Stomach smooth muscle (tissue), 2 donors: ENCODE results near the gene AMBRA1.

Source experiments
- H3K27ac ChIP-seq: one replicate; pipeline ENCODE4 v1.7.0; 2013; ENCODE audit warnings: mild to moderate bottlenecking, low read length, inconsistent platforms
- H3K27me3 ChIP-seq, 2 donors: one replicate each; pipeline ENCODE4 v1.7.0; 2013; ENCODE audit warnings: low read length in 2 of 2; ENCODE audit not compliant: insufficient read depth in 2 of 2, control insufficient read depth in 1 of 2
- H3K36me3 ChIP-seq, 2 donors: one replicate each; pipeline ENCODE4 v1.7.0; 2013; ENCODE audit warnings: low read length in 2 of 2; ENCODE audit not compliant: control insufficient read depth in 2 of 2, insufficient read depth in 2 of 2
- H3K4me1 ChIP-seq: one replicate; pipeline ENCODE4 v1.7.0; 2013; ENCODE audit warnings: low read length; ENCODE audit not compliant: control insufficient read depth, insufficient read depth
- H3K4me3 ChIP-seq, 2 donors: one replicate each; pipeline ENCODE4 v1.7.0; 2013; ENCODE audit warnings: low read length in 2 of 2
- H3K9ac ChIP-seq, 2 donors: one replicate each; pipeline ENCODE4 v1.7.0; 2013; ENCODE audit warnings: low read length in 2 of 2, mild to moderate bottlenecking in 1 of 2
- H3K9me3 ChIP-seq, 2 donors: one replicate each; pipeline ENCODE4 v1.7.0; 2013; ENCODE audit warnings: low read length in 2 of 2; ENCODE audit not compliant: control insufficient read depth in 2 of 2
- donor health status: healthy.
- donor health status: Pancreatic carcinoma.

AMBRA1 gene

GRCh38 chr11:46485856-46486443, 107.9 kb downstream of the AMBRA1 start:
- Histone ChIP-seq H3K9ac (no peak overlapping the region), H3K36me3 (peaks cover 0 to 3% of the 10 kb centered on the region in 2 donors), H3K4me3 (no peak overlapping the region), H3K4me1 (no peaks in the 10 kb centered on the region), H3K9me3 (no peaks in the 10 kb centered on the region), H3K27me3 (no peaks in the 10 kb centered on the region), H3K27ac (no peak overlapping the region)

GRCh38 chr11:46484101-46484500, 109.7 kb downstream of the AMBRA1 start:
- H3K4me3 ChIP-seq, result no peak overlapping the region
- no peak overlapping the region for H3K9ac ChIP-seq
- H3K36me3 ChIP-seq, result no peaks in the 10 kb centered on the region
- H3K9me3 ChIP-seq, result no peaks in the 10 kb centered on the region
- H3K27me3 ChIP-seq, result no peaks in the 10 kb centered on the region
- H3K4me1 ChIP-seq, result no peaks in the 10 kb centered on the region
- no peak overlapping the region for H3K27ac ChIP-seq

GRCh38 chr11:46480909-46481308, 112.9 kb downstream of the AMBRA1 start:
- no peaks in the 10 kb centered on the region for H3K36me3 ChIP-seq
- no peak overlapping the region for H3K4me3 ChIP-seq
- H3K9ac ChIP-seq, result no peak overlapping the region
- H3K4me1 ChIP-seq, result no peaks in the 10 kb centered on the region
- H3K27ac ChIP-seq, result no peak overlapping the region
- H3K27me3 ChIP-seq, result no peaks in the 10 kb centered on the region
- H3K9me3 ChIP-seq, result no peaks in the 10 kb centered on the region

- Histone ChIP-seq H3K4me3 (no peak overlapping the region), H3K4me1 (no peaks in the 10 kb centered on the region), H3K27ac (no peak overlapping the region), H3K36me3 (no peaks in the 10 kb centered on the region), H3K9me3 (no peaks in the 10 kb centered on the region), H3K9ac (no peak overlapping the region), H3K27me3 (no peaks in the 10 kb centered on the region)
Observed at GRCh38 chr11:46480166-46480726, 113.6 kb downstream of the AMBRA1 start.

GRCh38 chr11:46479601-46480000, 114.2 kb downstream of the AMBRA1 start:
- Histone ChIP-seq H3K4me3 (no peak overlapping the region), H3K9me3 (no peaks in the 10 kb centered on the region), H3K27ac (no peak overlapping the region), H3K9ac (no peak overlapping the region), H3K36me3 (no peaks in the 10 kb centered on the region), H3K4me1 (no peaks in the 10 kb centered on the region), H3K27me3 (no peaks in the 10 kb centered on the region)

- Histone ChIP-seq H3K4me3 (no peak overlapping the region), H3K36me3 (no peaks in the 10 kb centered on the region), H3K27me3 (no peaks in the 10 kb centered on the region), H3K9ac (no peak overlapping the region), H3K4me1 (no peaks in the 10 kb centered on the region), H3K27ac (no peak overlapping the region), H3K9me3 (no peaks in the 10 kb centered on the region)
Observed at GRCh38 chr11:46478196-46478595, 115.6 kb downstream of the AMBRA1 start.

GRCh38 chr11:46477136-46477535, 116.7 kb downstream of the AMBRA1 start:
- no peak overlapping the region for H3K4me3 ChIP-seq
- H3K27me3 ChIP-seq, result no peaks in the 10 kb centered on the region
- H3K27ac ChIP-seq, result no peak overlapping the region
- H3K9me3 ChIP-seq, result no peaks in the 10 kb centered on the region
- no peaks in the 10 kb centered on the region for H3K36me3 ChIP-seq
- no peak overlapping the region for H3K9ac ChIP-seq
- H3K4me1 ChIP-seq, result no peaks in the 10 kb centered on the region

GRCh38 chr11:46475926-46476545, 117.8 kb downstream of the AMBRA1 start:
- no peaks in the 10 kb centered on the region for H3K36me3 ChIP-seq
- no peak overlapping the region for H3K27ac ChIP-seq
- no peaks in the 10 kb centered on the region for H3K9me3 ChIP-seq
- no peaks in the 10 kb centered on the region for H3K27me3 ChIP-seq
- no peak overlapping the region for H3K9ac ChIP-seq
- no peak overlapping the region for H3K4me3 ChIP-seq
- H3K4me1 ChIP-seq, result no peaks in the 10 kb centered on the region

- Histone ChIP-seq H3K36me3 (no peaks in the 10 kb centered on the region), H3K27me3 (no peaks in the 10 kb centered on the region), H3K4me1 (no peaks in the 10 kb centered on the region), H3K4me3 (no peak overlapping the region), H3K9me3 (no peaks in the 10 kb centered on the region), H3K9ac (no peak overlapping the region), H3K27ac (no peak overlapping the region)
Observed at GRCh38 chr11:46475051-46475925, 118.5 kb downstream of the AMBRA1 start.

- H3K4me1 ChIP-seq, result no peaks in the 10 kb centered on the region
- H3K4me3 ChIP-seq, result no peak overlapping the region
- peaks cover 2 to 4% of the 10 kb centered on the region in 2 donors for H3K36me3 ChIP-seq
Observed at GRCh38 chr11:46472662-46472994, 121.2 kb downstream of the AMBRA1 start.

More at GRCh38 chr11:46472662-46472994, 121.2 kb downstream of the AMBRA1 start:
- H3K27ac ChIP-seq, result no peak overlapping the region
- no peaks in the 10 kb centered on the region for H3K9me3 ChIP-seq
- H3K27me3 ChIP-seq, result no peaks in the 10 kb centered on the region
- H3K9ac ChIP-seq, result no peak overlapping the region
